Activated CD8-positive, alpha-beta memory T cell treated with anti-CD3 and anti-CD28 coated beads, Interleukin-2, amount 50 U/mL, for 24 hours (primary cell): Measurements from ENCODE around the gene RNASE8.
"Not testable (repeated sequence)": the region's sequence is repeated elsewhere in the genome, so short reads cannot be mapped to it uniquely, and the experiment has no call there.

Experiments used
- DNase-seq: peaks from one replicate; pipeline ENCODE4 v3.0.0-alpha.2; 2020; ENCODE audit errors: extremely low read depth

The RNASE8 gene

GRCh38 chr14:21029917-21030316 lies 27.7 kb upstream of the RNASE8 start, which contains the start of gene TPPP2:
TPPP2 (plus strand) TSS chr14:21030217; CDS start chr14:21030582, 365 bp downstream.
- no peak for DNase-seq

- DNase-seq, result no peak
These were observed 27.1 kb upstream of the RNASE8 start for GRCh38 chr14:21030531-21030930.

DNA sequence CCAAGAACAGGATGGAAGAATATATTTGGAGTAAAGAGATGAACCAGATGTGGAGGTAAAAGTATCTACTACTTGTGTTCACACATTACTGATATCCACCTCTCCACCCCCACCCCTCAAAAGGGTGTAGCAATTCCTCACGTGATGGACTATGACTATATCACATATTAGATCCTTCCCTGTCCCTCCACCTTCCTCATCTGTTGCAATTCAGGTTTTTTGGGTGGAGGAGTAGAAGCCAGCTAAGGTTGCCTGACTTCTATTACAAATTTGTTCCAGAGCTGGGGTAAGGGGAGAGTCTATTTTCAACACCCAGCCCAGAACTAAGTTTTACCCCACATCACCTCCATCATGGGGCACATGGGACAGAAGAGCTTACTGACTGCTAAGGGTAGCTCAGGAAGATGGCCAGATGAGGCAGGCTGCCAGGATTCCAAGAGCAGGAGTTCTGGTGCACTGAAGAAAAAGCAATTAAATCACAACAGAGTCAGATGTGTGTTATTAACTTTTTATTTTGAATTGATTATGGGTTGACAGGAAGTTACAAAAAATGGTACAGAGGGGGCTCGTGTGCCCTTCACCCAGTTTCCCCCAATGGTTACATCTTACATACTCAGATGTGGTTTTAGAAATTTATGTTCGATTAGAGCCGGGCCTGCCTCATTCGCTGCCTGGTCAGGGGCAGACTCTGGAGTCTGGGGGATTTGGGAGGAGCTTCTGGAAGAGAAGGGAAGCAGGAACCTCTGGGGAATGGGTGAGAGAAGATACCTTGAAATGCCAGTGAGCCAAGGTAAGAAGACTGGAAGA lies 25.1 kb upstream of the RNASE8 start:
- DNase-seq, result no peak

DNA sequence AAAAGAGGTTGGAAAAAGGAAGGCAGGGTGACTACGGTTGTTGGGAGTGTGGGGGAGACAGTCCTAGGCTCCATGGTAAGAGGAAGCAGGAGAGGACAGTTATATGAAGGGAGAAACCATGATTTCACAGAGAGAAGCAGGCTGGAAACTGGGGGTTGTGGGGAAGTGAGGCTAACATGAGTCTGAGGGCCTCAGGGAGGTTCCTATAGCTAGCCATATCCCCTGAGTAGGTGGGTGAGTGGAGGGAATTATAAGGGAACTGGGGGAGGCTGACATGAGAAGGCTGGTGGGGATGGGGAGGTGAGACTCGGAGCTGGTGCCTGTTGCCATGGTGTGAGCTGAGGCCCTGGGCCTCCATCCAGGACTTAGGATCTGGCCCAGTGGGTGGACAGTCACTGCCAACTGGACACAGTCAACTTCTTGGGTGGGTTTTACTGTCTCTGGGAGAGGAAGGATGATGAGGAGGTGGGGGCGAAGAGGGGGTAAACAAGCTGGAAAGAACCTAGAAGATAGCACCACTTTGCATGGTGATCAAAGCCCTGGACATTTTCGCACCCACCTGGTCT lies 24.4 kb upstream of the RNASE8 start:
- DNase-seq, result no peak

- no peak for DNase-seq
These were observed 22.9 kb upstream of the RNASE8 start, which contains the start of gene RNASE13 for GRCh38 chr14:21034707-21035106. RNASE13 (minus strand) TSS chr14:21034807; CDS start chr14:21034288, 519 bp downstream.

GRCh38 chr14:21036751-21037150 lies 20.9 kb upstream of the RNASE8 start:
- no peak for DNase-seq

DNA sequence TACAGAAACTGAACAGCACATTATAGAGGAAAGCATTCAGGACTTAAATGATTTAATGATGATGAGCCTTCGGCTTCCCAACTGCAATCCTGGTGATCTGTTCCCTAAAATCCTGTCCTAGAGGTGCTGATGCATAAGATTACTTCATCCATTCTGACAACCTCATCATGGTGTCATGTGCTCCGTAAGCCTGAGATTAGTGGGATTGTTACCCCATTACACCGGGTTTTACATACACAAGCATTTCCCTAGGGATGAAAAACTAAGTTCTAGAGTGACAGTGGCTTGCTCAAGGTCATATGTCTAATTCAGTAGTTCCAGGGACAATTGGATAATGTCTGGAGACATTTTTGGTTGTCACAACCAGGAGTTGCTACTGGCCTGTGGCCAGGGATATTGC lies 20.5 kb upstream of the RNASE8 start:
- no peak for DNase-seq

DNA sequence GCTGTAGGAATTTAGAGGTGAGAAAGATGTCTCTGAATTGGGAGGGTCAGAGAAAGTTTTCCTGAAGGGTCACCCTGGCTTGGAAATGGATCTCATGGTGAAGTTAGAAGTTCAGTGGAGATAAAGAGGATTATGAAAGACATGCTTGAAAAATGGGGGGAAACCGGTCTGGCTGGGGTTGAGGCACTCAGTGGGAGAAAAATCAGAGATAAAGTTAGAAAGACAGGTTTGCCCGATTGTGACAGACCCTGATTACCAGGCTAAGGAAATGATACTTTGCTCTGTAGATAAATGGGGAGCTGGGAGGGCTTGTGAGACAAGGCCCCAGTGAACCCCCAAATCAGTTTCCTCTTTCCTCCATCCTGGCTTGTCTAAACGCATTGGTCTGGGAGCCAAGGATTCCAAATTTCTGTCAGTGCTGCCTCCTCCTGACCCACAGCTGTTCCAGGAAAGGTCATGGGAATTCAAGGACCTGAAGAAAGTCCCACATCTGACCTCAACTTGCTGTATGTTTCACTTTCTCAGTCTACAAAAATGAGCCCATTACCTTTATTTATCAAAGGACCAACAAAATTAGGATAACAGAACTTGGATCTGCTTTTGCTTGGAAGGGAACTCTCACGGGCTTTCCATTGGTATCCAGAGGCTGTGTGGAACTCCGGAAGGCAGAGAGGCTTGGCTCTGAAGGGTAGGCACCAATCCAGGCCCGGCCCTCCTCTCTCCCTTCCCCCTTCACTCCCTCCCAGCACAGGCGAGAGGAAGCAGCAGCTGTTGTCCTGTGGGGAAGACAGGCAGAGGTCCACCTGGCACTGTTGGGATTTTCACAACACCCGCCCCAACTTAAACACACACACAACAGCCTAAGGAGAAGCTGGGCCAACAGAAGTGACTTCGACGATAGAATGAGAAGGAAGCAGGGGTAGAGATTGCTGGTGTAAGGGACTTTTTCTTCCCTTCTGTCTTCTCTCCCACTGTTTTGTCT lies 18.9 kb upstream of the RNASE8 start:
- no peak for DNase-seq

GRCh38 chr14:21039585-21040369 lies 17.8 kb upstream of the RNASE8 start:
- DNase-seq, result no peak

GRCh38 chr14:21040370-21040925 lies 17.2 kb upstream of the RNASE8 start:
- no peak for DNase-seq

DNA sequence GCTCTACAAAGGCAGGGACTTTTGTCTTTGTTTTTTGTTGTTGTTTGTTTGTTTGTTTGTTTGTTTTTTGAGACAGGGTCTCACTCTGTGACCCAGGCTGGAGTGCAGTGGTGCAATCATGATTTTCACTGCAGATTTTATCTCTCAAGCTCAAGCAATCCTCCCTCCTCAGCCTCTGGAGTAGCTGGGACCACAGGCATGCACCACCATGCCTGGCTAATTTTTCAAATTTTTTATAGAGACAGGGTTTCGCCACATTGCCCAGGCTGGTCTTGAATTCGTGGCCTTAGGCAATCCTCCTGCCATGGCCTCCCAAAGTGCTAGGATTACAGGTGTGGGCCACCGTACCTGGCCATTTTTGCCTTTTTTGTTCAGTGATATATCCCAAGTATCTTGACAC lies 16.7 kb upstream of the RNASE8 start:
- not testable (repeated sequence) for DNase-seq

- DNase-seq, result no peak
These were observed 15.8 kb upstream of the RNASE8 start, which contains the start of gene RNASE7 for GRCh38 chr14:21041676-21042433. RNASE7 (plus strand) TSS chr14:21042362; CDS start chr14:21042993, 631 bp downstream.

GRCh38 chr14:21042918-21043317 lies 14.7 kb upstream of the RNASE8 start:
- DNase-seq, result no peak

GRCh38 chr14:21043387-21043973 lies 14.1 kb upstream of the RNASE8 start:
- DNase-seq, result no peak

DNA sequence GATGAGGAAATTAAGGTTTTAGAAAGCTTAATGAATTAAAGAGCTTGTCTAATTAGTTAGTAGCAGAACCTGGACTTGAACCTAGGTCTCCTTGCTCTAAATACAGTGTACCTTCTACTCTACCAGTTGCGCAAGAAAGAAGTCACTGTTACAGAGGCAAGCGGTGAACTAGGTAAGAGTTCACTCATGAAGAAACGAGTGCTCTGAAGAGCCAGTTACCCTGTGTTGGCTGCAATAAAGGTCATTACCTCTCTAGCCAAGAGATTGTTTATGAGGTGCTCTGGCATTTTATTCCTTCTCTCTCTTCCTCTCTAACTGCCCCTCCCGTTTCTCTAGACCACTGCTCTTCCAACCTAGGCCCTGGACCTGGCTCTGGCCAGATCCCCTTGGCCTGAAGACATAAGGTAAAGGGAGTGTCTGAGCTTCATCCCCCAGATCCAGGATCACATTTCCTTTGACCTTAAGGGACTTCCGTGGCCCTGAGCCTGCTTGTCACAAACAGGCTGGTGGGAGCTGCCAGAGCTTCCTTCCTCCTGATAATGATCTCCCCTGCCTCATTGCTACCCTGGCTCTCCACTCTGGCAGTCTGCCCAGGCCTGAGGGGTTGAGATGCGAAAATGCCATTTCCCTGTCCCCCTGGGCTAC lies 13.5 kb upstream of the RNASE8 start:
- DNase-seq, result no peak

GRCh38 chr14:21047378-21047781 lies 10.2 kb upstream of the RNASE8 start:
- DNase-seq, result no peak

GRCh38 chr14:21048638-21049037 lies 9.0 kb upstream of the RNASE8 start:
- no peak for DNase-seq

DNA sequence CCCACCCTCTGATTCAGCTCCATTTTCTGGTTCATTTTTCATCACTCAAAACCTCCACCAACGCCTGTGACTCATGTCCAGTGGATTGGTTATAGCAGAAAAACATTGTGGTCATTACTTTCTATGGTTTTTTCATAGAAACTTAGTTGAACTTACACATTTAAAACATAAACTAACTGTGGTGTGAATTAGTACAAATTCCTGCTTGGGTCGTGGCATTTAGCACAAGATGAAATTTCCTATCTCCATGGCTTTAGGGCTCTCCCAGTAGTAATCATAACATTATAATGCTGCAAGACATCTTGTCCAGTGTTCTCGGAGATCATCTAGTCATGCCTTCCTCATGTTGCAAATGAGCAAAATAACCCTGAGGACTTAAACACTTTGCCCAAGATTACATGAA lies 8.3 kb upstream of the RNASE8 start:
- DNase-seq, result no peak

GRCh38 chr14:21050597-21050996 lies 7.0 kb upstream of the RNASE8 start:
- no peak for DNase-seq
